ENCODE data around the gene MYOM1.

MYOM1 gene

GRCh38 chr18:3219631-3220335 lies at the start of gene MYOM1:
MYOM1 (minus strand) TSS chr18:3219968; CDS start chr18:3215223, 4,745 bp downstream.
- DNase-seq = no peak

- DNase-seq = no peak
These were observed 49.6 kb upstream of the MYOM1 start for GRCh38 chr18:3269241-3269913.

- DNase-seq = no peak
These were observed 48.5 kb upstream of the MYOM1 start for GRCh38 chr18:3268306-3268705.

- DNase-seq = no peak
These were observed 46.4 kb upstream of the MYOM1 start for GRCh38 chr18:3266062-3266608.

GRCh38 chr18:3265564-3266033 lies 45.8 kb upstream of the MYOM1 start:
- DNase-seq = peak; percentile 32

- no peak for DNase-seq
These were observed 44.6 kb upstream of the MYOM1 start for GRCh38 chr18:3264362-3264761.

GRCh38 chr18:3263132-3263700 lies 43.4 kb upstream of the MYOM1 start:
- DNase-seq = no peak

GRCh38 chr18:3262234-3263131 lies 42.7 kb upstream of the MYOM1 start:
- DNase-seq = peak; percentile 48

- DNase-seq = peak; percentile 92
These were observed 41.8 kb upstream of the MYOM1 start, which contains the start of gene MYL12B for GRCh38 chr18:3261373-3262233. MYL12B (plus strand) TSS chr18:3262133; CDS start chr18:3272899, 10,766 bp downstream.

- peak; percentile 50 for DNase-seq
These were observed 41.2 kb upstream of the MYOM1 start for GRCh38 chr18:3260995-3261372.

- DNase-seq = no peak
These were observed 37.9 kb upstream of the MYOM1 start for GRCh38 chr18:3257627-3258120.

- DNase-seq = no peak
These were observed 37.2 kb upstream of the MYOM1 start for GRCh38 chr18:3256693-3257626.

- no peak for DNase-seq
These were observed 35.9 kb upstream of the MYOM1 start for GRCh38 chr18:3255611-3256165.

- no peak for DNase-seq
These were observed 35.0 kb upstream of the MYOM1 start for GRCh38 chr18:3254725-3255124.

GRCh38 chr18:3252843-3253242 lies 33.1 kb upstream of the MYOM1 start:
- DNase-seq = no peak

- no peak for DNase-seq
These were observed 32.2 kb upstream of the MYOM1 start for GRCh38 chr18:3251963-3252277.

- DNase-seq = no peak
These were observed 31.6 kb upstream of the MYOM1 start for GRCh38 chr18:3251249-3251962.

GRCh38 chr18:3250237-3251107 lies 30.7 kb upstream of the MYOM1 start:
- DNase-seq = no peak

Measured in hematopoietic multipotent progenitor cell treated with erythropoietin and hydrocortisone succinate and interleukin-3 and kit ligand, for 6 days (in vitro differentiated cells).